BJ (cell line): ENCODE data around the gene SPSB4. TPM values are rescaled to one million over a fixed set of nuclear protein-coding genes. Genes with fewer than 3 reads are reported as not detected.

Experiments used
- CTCF ChIA-PET: fragments of 350-600 bp; formaldehyde crosslinking; extraction: SDS; loops from one replicate; lab custom pipeline; 2021; ENCODE audit warnings: antibody characterized with exemption, inconsistent platforms; lab: Yijun Ruan, JAX
- POLR2A ChIA-PET: fragments of 300-600 bp; sonication (Branson Sonifier 250); formaldehyde crosslinking; extraction: SDS; loops from one replicate; lab custom pipeline; 2021; ENCODE audit warnings: antibody characterized with exemption; lab: Charles Lee
- DNase-seq: peaks from one replicate; pipeline ENCODE4 v3.0.0-alpha.2; 2011; ENCODE audit warnings: low read depth
- H3K27me3 ChIP-seq: 2 replicates; pipeline ENCODE4 v1.6.0; 2011; ENCODE audit warnings: low read length; ENCODE audit not compliant: control insufficient read depth, insufficient read depth
- H3K36me3 ChIP-seq: 2 replicates; pipeline ENCODE4 v1.5.1; 2011; ENCODE audit warnings: low read length; ENCODE audit not compliant: control insufficient read depth, insufficient read depth
- H3K4me3 ChIP-seq: 2 replicates; pipeline ENCODE4 v1.5.1; 2011; ENCODE audit warnings: low read depth, mild to moderate bottlenecking, control low read depth, low read length
- CTCF ChIP-seq: IDR thresholded peaks from 2 replicates; pipeline ENCODE4 v1.5.1; 2011; ENCODE audit warnings: low read depth, mild to moderate bottlenecking, control low read depth, inconsistent platforms, low read length, moderate library complexity; ENCODE audit not compliant: insufficient read depth
- polyA plus RNA-seq: library from polyadenylated mRNA; depleted of rRNA; stranded (reverse); fragments of >200 nt; gene quantifications from 2 replicates; pipeline ENCODE4 v1.2.3, GENCODE V29; 2011

The SPSB4 gene
- polyA plus RNA-seq, 1 experiment, result not detected

GRCh38 chr3:141183606-141184005, 132.5 kb downstream of the SPSB4 start:
- POLR2A ChIA-PET, result no interaction called here
- Histone ChIP-seq H3K27me3 (peaks cover 2% of the 10 kb centered on the region; the same call in 1 of the 2 replicates), H3K36me3 (no peaks in the 10 kb centered on the region), H3K4me3 (no peak overlapping the region)
- CTCF ChIA-PET, result interaction anchor here (1.6 to 2.3 kb wide), 3 partner anchors 8 to 186 kb away, joined by 3 to 8 read pairs (median 6); no protein-coding TSS in a partner anchor
- DNase-seq, result no peak
- TF ChIP-seq CTCF, result no peak

- CTCF ChIA-PET, result interaction anchor here (0.5 to 2.3 kb wide), 4 partner anchors 7 to 187 kb away, joined by 3 to 8 read pairs (median 5); no protein-coding TSS in a partner anchor
- no peak for TF ChIP-seq CTCF
- no peak for DNase-seq
- POLR2A ChIA-PET, result no interaction called here
- H3K4me3 ChIP-seq, result no peak overlapping the region
- H3K27me3 ChIP-seq, result peaks cover 2% of the 10 kb centered on the region; the same call in 1 of the 2 replicates
- no peaks in the 10 kb centered on the region for H3K36me3 ChIP-seq
Measured at GRCh38 chr3:141184430-141184829, 133.3 kb downstream of the SPSB4 start.

GRCh38 chr3:141191097-141191749, 140.1 kb downstream of the SPSB4 start:
- peaks cover 4% of the 10 kb centered on the region; the same call in 1 of the 2 replicates for H3K27me3 ChIP-seq
- H3K4me3 ChIP-seq, result no peak overlapping the region
- TF ChIP-seq CTCF, result no peak
- ChIA-PET POLR2A (no interaction called here), CTCF (interaction anchor here (0.7 to 4.0 kb wide), 20 partner anchors 8 to 296 kb away, joined by 3 to 26 read pairs (median 5); no protein-coding TSS in a partner anchor)
- H3K36me3 ChIP-seq, result no peaks in the 10 kb centered on the region
- no peak for DNase-seq

- TF ChIP-seq CTCF, result peak; percentile 99
- ChIA-PET POLR2A (no interaction called here), CTCF (interaction anchor here (0.7 to 4.0 kb wide), 25 partner anchors 9 to 297 kb away, joined by 3 to 26 read pairs (median 5); no protein-coding TSS in a partner anchor)
- peak; percentile 47 for DNase-seq
- H3K36me3 ChIP-seq, result no peaks in the 10 kb centered on the region
- no peak overlapping the region for H3K4me3 ChIP-seq
- peaks cover 4% of the 10 kb centered on the region; the same call in 1 of the 2 replicates for H3K27me3 ChIP-seq
Measured at GRCh38 chr3:141192345-141192744, 141.2 kb downstream of the SPSB4 start.

GRCh38 chr3:141193066-141193830, 142.1 kb downstream of the SPSB4 start:
- ChIA-PET POLR2A (no interaction called here), CTCF (interaction anchor here (0.6 to 4.0 kb wide), 12 partner anchors 9 to 367 kb away, joined by 3 to 26 read pairs (median 4); no protein-coding TSS in a partner anchor)
- Histone ChIP-seq H3K36me3 (no peaks in the 10 kb centered on the region), H3K27me3 (peaks cover 4% of the 10 kb centered on the region; the same call in 1 of the 2 replicates), H3K4me3 (no peak overlapping the region)
- TF ChIP-seq CTCF, result no peak
- no peak for DNase-seq
